Activated CD4-positive, alpha-beta T cell treated with anti-CD3 and anti-CD28 coated beads, Interleukin-10, Interleukin-2, amounts not matched to agents 100 ng/mL and 50 ng/mL, durations not matched to agents 16 hours and 8 hours (primary cell): ENCODE results near the gene HINFP.

ENCODE experiments used
- DNase-seq: peaks from one replicate; pipeline ENCODE4 v3.0.0-alpha.2; 2020

HINFP gene, protein sequence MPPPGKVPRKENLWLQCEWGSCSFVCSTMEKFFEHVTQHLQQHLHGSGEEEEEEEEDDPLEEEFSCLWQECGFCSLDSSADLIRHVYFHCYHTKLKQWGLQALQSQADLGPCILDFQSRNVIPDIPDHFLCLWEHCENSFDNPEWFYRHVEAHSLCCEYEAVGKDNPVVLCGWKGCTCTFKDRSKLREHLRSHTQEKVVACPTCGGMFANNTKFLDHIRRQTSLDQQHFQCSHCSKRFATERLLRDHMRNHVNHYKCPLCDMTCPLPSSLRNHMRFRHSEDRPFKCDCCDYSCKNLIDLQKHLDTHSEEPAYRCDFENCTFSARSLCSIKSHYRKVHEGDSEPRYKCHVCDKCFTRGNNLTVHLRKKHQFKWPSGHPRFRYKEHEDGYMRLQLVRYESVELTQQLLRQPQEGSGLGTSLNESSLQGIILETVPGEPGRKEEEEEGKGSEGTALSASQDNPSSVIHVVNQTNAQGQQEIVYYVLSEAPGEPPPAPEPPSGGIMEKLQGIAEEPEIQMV

DNA sequence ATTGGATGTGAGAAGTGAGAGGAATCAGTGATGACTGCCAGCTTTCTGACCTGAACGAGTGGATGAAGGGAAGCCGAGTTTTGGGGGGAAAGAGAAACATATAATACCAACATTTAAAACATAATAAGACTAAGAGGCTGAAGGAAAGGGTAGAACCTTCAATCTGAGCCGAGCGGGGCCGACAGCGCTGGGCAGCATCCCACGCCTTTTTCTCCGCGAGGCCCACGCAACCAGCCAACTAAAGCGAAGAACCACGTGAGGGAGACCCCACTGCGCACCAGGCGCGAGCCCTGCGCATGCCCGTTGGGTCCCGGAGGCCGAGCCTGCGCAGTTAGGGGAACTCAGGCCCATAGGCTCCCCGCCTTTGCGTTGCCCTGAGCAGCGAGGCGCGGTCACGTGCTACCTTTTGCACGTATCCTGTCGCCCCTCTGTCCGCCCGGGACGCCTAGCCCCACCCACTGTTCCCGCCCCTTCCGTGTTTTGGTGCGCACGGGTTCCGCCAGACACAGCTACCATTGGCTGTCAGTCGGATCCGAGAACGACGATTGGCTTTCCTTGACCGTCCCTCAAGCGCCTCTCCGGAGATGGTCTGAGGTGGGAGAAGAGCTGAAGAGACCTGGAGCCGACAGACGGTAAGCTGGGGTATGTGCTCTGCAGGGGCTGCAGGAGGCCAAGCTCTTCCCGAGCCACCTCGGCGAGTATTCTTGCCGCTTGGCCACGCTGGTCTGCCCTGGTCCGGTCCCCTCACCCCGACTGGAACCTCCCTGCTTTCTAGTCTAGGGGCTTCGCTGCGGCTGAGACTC, at the start of gene HINFP:
Gene HINFP (plus strand): TSS at position 573 of the 803 bp plus-strand sequence. CDS start 5,365 bp downstream, outside the sequence.
- DNase-seq, result peak; percentile 100

GRCh38 chr11:119077839-119078238, 43.5 kb upstream of the HINFP start:
- no peak for DNase-seq

- DNase-seq, result no peak
These were observed 42.5 kb upstream of the HINFP start for GRCh38 chr11:119078675-119079420.

DNA sequence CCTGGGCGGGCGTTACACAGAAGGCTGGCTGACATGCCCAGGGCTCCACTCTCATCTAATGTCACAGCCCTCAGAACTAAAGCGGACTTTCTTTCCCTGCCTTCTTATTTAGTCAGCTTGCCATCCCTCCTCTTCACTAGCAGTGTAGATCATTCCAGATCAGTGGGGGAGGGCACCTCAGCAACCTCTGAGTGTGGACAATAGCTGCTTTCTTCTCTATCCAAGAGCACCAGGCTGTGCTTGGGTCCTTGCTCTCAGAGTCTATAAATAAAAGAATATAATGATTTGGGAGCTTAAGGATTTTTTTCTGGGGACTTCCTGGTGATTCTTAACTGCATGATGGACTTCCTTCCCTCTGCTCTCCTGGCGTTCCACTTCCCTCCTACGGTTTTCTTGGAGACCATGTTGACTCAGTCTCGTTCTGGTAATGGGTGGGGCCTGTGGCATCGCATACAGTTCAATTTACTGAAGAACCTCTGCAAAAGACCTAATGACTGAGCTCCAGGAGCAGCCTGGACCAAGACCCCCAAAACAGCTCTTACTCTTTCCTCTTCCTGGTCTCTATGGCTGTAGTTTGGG, 39.6 kb upstream of the HINFP start:
- no peak for DNase-seq

DNA sequence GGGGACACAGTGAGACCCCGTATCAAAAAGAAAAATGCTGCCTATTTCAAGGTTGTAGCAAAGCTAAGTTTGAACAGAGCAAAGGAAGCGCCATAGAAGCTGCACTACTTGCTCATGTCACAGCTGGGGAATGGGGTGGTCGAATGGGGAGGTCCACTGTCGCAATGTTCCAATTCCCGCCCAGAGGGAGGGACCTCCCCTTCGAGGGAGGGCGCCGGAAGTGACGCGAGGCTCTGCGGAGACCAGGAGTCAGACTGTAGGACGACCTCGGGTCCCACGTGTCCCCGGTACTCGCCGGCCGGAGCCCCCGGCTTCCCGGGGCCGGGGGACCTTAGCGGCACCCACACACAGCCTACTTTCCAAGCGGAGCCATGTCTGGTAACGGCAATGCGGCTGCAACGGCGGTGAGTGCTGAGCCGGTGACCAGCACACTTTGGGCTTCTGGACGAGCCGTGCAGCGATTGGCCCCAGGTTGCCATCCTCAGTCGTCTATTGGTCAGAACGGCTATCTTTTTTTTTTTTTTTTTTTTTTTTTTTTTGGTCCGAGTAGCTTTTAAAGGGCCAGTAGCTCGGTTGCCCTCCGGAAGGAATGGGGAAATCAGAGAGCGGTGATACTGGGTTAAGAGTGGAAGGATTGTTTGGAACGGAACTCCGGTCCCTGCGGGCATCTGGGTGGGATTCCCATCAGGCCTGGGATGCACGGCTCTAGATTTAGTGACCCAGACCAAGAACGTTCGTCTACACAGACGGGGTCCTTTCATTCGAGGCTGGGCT, 36.5 kb upstream of the HINFP start, which contains the start of gene HMBS:
Gene HMBS (plus strand): TSS at position 219 of the 774 bp plus-strand sequence. CDS start 153 bp downstream, at position 372.
- peak; percentile 95 for DNase-seq

- no peak for DNase-seq
These were observed 35.9 kb upstream of the HINFP start for GRCh38 chr11:119085437-119085847.

- no peak for DNase-seq
These were observed 34.3 kb upstream of the HINFP start for GRCh38 chr11:119087123-119087522.

- DNase-seq, result peak; percentile 33
These were observed 33.6 kb upstream of the HINFP start for GRCh38 chr11:119087747-119088241.

DNA sequence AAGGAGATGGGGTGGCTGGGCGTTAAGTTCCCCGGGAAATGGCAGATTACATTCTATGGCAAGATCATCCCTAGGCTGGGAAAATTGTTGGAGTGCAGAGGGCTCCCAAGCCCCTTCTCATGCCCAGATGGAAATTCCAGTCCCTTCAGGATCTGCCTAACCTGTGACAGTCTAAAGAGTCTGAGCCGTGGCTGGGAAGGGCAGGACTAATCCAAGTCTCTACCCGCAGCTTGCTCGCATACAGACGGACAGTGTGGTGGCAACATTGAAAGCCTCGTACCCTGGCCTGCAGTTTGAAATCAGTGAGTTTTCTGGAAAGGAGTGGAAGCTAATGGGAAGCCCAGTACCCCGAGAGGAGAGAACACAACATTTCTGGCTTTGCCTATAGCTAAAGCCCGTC, 33.0 kb upstream of the HINFP start:
- DNase-seq, result no peak

- DNase-seq, result no peak
These were observed 32.1 kb upstream of the HINFP start for GRCh38 chr11:119089319-119089718.

GRCh38 chr11:119091178-119091577, 30.2 kb upstream of the HINFP start:
- DNase-seq, result no peak

DNA sequence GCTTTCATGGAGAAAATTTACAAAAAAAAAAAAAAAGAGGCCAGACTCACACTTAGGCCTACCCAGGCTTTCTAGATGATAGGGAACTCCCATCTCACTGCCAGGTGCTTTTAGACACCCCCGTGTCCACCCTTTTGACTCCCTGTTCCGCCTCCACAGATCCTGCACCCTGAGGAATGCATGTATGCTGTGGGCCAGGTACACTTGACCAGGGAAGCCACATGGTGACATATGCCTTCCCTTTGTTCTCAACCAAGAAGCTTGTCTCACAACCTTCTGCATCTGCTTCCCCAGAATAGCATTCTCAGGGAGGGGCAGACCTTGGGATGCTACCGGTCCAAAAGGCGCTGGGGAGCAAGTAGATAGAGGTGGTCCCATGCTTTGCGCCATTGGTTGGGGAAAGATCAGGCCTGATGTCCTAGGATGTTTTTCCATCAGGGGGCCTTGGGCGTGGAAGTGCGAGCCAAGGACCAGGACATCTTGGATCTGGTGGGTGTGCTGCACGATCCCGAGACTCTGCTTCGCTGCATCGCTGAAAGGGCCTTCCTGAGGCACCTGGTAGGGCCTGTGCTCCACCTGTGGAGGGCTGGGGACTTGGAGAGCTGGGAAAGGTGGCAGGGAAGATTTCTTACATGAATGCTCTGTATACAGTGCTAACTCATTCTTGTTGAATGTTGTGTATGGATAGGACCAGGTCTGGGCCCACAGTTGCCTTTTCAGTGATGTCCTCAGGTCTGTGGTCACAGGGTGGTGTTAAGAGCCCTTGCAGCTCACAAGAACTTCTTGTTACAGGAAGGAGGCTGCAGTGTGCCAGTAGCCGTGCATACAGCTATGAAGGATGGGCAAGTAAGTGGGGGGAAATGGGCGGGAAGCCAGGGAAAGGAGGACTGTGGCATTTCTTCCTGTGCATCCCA, 29.2 kb upstream of the HINFP start:
- peak; percentile 35 for DNase-seq

DNA sequence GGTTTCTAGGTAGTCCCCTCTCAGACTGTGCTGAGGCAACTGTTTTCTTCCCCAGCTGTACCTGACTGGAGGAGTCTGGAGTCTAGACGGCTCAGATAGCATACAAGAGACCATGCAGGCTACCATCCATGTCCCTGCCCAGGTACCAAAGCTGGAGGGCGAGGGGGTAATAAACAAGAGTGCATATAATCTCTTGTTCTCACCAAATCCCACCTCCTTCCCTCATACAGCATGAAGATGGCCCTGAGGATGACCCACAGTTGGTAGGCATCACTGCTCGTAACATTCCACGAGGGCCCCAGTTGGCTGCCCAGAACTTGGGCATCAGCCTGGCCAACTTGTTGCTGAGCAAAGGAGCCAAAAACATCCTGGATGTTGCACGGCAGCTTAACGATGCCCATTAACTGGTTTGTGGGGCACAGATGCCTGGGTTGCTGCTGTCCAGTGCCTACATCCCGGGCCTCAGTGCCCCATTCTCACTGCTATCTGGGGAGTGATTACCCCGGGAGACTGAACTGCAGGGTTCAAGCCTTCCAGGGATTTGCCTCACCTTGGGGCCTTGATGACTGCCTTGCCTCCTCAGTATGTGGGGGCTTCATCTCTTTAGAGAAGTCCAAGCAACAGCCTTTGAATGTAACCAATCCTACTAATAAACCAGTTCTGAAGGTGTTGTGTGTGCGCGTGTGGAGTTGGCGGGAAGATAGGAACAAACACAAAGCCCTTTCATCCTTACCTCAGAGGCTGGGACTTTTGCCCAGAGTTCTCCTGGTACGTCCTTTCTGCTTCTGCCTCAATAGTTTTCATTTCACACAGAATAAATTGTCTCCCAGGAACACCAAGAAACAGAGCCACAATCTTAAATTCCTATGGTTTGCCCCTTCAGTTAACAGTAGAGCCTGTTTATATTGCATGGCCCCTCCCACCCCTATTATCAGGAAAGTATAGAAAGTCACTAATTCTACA, 28.2 kb upstream of the HINFP start:
- DNase-seq, result no peak

- peak; percentile 60 for DNase-seq
These were observed 27.2 kb upstream of the HINFP start for GRCh38 chr11:119093942-119094815.

DNA sequence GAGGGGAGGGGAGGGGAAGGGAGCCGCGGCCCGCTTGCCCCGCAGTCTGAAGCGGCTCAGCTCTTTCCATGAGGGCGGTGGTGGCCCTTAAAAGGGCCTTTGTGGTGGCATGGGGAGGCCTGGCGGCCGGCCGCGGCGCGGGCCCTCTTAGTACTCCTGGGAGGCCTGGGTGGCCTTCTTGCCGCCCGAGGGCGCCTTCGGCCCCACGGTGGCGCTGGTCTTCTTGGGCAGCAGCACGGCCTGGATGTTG, 26.6 kb upstream of the HINFP start:
- peak; percentile 78 for DNase-seq

GRCh38 chr11:119095066-119095880, 26.1 kb upstream of the HINFP start:
- DNase-seq, result peak; percentile 100

DNA sequence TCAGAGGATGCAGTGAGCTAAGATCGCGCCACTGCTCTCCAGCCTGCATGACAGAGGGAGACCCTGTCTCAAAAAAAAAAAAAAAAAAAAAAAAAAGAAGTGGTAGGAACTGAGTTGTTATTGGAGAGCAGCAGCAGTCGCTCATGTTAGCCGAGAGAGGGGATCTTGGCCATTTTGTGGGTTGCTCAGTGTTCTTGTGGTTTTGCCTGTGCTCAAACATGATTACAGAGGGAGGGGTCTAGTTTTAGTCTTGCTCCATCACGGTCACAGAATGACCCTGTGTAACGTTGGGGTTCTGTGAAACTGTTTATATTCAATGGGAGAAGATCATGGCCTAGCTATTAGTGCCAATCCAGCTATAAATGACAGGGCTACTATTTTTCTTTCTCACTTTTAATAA, 21.7 kb upstream of the HINFP start:
- DNase-seq, result no peak
